ENCODE data around the gene POLR2F.

Gene POLR2F

GRCh38 chr22:37953437-37954179, at the start of gene POLR2F, which contains the start of gene C22orf23:
POLR2F (plus strand) TSS chr22:37953699; CDS start chr22:37953788, 89 bp downstream.
C22orf23 (minus strand) TSS chr22:37953601; CDS start chr22:37953149, 452 bp downstream.
- DNase-seq (ENCODE audit: low read depth in 2 of 2), result peak; percentile 92 to 93

GRCh38 chr22:37904572-37905533, 48.6 kb upstream of the POLR2F start:
- no peak for DNase-seq (ENCODE audit: low read depth in 2 of 2)

- peak; percentile 23 to 36 for DNase-seq (ENCODE audit: low read depth in 2 of 2)
These were observed 47.8 kb upstream of the POLR2F start, which contains the start of gene MICALL1 for GRCh38 chr22:37905534-37906363. MICALL1 (plus strand) TSS chr22:37906297; CDS start chr22:37906423, 126 bp downstream.

GRCh38 chr22:37906364-37907008, 47.0 kb upstream of the POLR2F start:
- DNase-seq (ENCODE audit: low read depth in 2 of 2), result no peak

- no peak for DNase-seq (ENCODE audit: low read depth in 2 of 2)
These were observed 46.2 kb upstream of the POLR2F start for GRCh38 chr22:37907036-37907954.

- no peak for DNase-seq (ENCODE audit: low read depth in 2 of 2)
These were observed 43.7 kb upstream of the POLR2F start for GRCh38 chr22:37909766-37910165.

- no peak for DNase-seq (ENCODE audit: low read depth in 2 of 2)
These were observed 42.4 kb upstream of the POLR2F start for GRCh38 chr22:37910890-37911672.

- no peak for DNase-seq (ENCODE audit: low read depth in 2 of 2)
These were observed 41.8 kb upstream of the POLR2F start for GRCh38 chr22:37911697-37912096.

GRCh38 chr22:37912171-37912570, 41.3 kb upstream of the POLR2F start:
- DNase-seq (ENCODE audit: low read depth in 2 of 2), result no peak

- DNase-seq (ENCODE audit: low read depth in 2 of 2), result no peak
These were observed 40.2 kb upstream of the POLR2F start for GRCh38 chr22:37913233-37913721.

GRCh38 chr22:37916311-37916710, 37.2 kb upstream of the POLR2F start:
- DNase-seq (ENCODE audit: low read depth in 2 of 2), result no peak

GRCh38 chr22:37917874-37918548, 35.5 kb upstream of the POLR2F start:
- DNase-seq (ENCODE audit: low read depth in 2 of 2), result no peak

- no peak for DNase-seq (ENCODE audit: low read depth in 2 of 2)
These were observed 34.8 kb upstream of the POLR2F start for GRCh38 chr22:37918580-37919270.

- DNase-seq (ENCODE audit: low read depth in 2 of 2), result no peak
These were observed 33.4 kb upstream of the POLR2F start for GRCh38 chr22:37920126-37920525.

- no peak for DNase-seq (ENCODE audit: low read depth in 2 of 2)
These were observed 31.3 kb upstream of the POLR2F start for GRCh38 chr22:37922191-37922590.

GRCh38 chr22:37923927-37924326, 29.6 kb upstream of the POLR2F start:
- DNase-seq (ENCODE audit: low read depth in 2 of 2), result no peak

GRCh38 chr22:37924386-37925065, 29.0 kb upstream of the POLR2F start:
- DNase-seq (ENCODE audit: low read depth in 2 of 2), result no peak
